ENCODE data around the gene DNAJC12. TPM values are rescaled to one million over a fixed set of nuclear protein-coding genes. Genes with fewer than 3 reads are reported as not detected.
A peak's percentile ranks its signal among the peaks of the same experiment; 100 is the strongest.
"Not testable (repeated sequence)": the region's sequence is repeated elsewhere in the genome, so short reads cannot be mapped to it uniquely, and the experiment has no call there.

The DNAJC12 gene
- total RNA-seq, 1 donor from 2014 or later = 3.8 TPM

- peak overlapping the region; percentile 95 for H3K4me3 Mint-ChIP-seq
- no peak for TF ChIP-seq CTCF (conservative IDR thresholded peaks at IDR 0.05)
- DNase-seq (ENCODE audit: low read depth, low spot score) = peak; percentile 83
- H3K27me3 Mint-ChIP-seq (ENCODE audit: low read depth) = no peaks in the 10 kb centered on the region
- H3K36me3 Mint-ChIP-seq (ENCODE audit: low read depth) = no peaks in the 10 kb centered on the region
- peak overlapping the region; percentile 70 for H3K27ac Mint-ChIP-seq (ENCODE audit: unreplicated experiment)
- no peaks in the 10 kb centered on the region for H3K9me3 Mint-ChIP-seq
- peaks cover 10% of the 10 kb centered on the region for H3K4me1 Mint-ChIP-seq
These were observed 11.5 kb upstream of the DNAJC12 start for GRCh38 chr10:67849331-67850011.

- H3K4me3 Mint-ChIP-seq = no peak overlapping the region
These were observed 5.3 kb upstream of the DNAJC12 start for GRCh38 chr10:67843284-67843683.

GRCh38 chr10:67841737-67842136, 3.7 kb upstream of the DNAJC12 start:
- Mint-ChIP-seq H3K27ac (ENCODE audit: unreplicated experiment) (no peak overlapping the region), H3K27me3 (ENCODE audit: low read depth) (no peaks in the 10 kb centered on the region), H3K9me3 (peaks cover 5% of the 10 kb centered on the region), H3K36me3 (ENCODE audit: low read depth) (no peaks in the 10 kb centered on the region), H3K4me3 (no peak overlapping the region), H3K4me1 (peaks cover 6% of the 10 kb centered on the region)
- no peak for TF ChIP-seq CTCF (conservative IDR thresholded peaks at IDR 0.05)
- no peak for DNase-seq (ENCODE audit: low read depth, low spot score)

More at GRCh38 chr10:67843284-67843683, 5.3 kb upstream of the DNAJC12 start:
- peaks cover 5% of the 10 kb centered on the region for H3K9me3 Mint-ChIP-seq
- no peak overlapping the region for H3K27ac Mint-ChIP-seq (ENCODE audit: unreplicated experiment)
- TF ChIP-seq CTCF (conservative IDR thresholded peaks at IDR 0.05) = no peak
- no peaks in the 10 kb centered on the region for H3K27me3 Mint-ChIP-seq (ENCODE audit: low read depth)
- DNase-seq (ENCODE audit: low read depth, low spot score) = no peak
- H3K4me1 Mint-ChIP-seq = no peaks in the 10 kb centered on the region
- no peaks in the 10 kb centered on the region for H3K36me3 Mint-ChIP-seq (ENCODE audit: low read depth)

- Mint-ChIP-seq H3K27ac (ENCODE audit: unreplicated experiment) (no peak overlapping the region), H3K4me1 (peaks cover 10% of the 10 kb centered on the region), H3K9me3 (peaks cover 5% of the 10 kb centered on the region), H3K27me3 (ENCODE audit: low read depth) (no peaks in the 10 kb centered on the region), H3K36me3 (ENCODE audit: low read depth) (no peaks in the 10 kb centered on the region), H3K4me3 (no peak overlapping the region)
- TF ChIP-seq CTCF (conservative IDR thresholded peaks at IDR 0.05) = no peak
- no peak for DNase-seq (ENCODE audit: low read depth, low spot score)
These were observed 2.0 kb upstream of the DNAJC12 start for GRCh38 chr10:67839951-67840350.

- not testable (repeated sequence) for H3K27ac Mint-ChIP-seq (ENCODE audit: unreplicated experiment); H3K9me3 Mint-ChIP-seq; H3K36me3 Mint-ChIP-seq (ENCODE audit: low read depth); H3K27me3 Mint-ChIP-seq (ENCODE audit: low read depth); DNase-seq (ENCODE audit: low read depth, low spot score); H3K4me3 Mint-ChIP-seq
- H3K4me1 Mint-ChIP-seq = peaks cover 10% of the 10 kb centered on the region
These were observed 1.5 kb upstream of the DNAJC12 start for GRCh38 chr10:67839511-67839910.

- peaks cover 2% of the 10 kb centered on the region for H3K9me3 Mint-ChIP-seq
- H3K4me1 Mint-ChIP-seq = peaks cover 10% of the 10 kb centered on the region
- DNase-seq (ENCODE audit: low read depth, low spot score) = no peak
- H3K36me3 Mint-ChIP-seq (ENCODE audit: low read depth) = no peaks in the 10 kb centered on the region
- no peak overlapping the region for H3K4me3 Mint-ChIP-seq
- no peak overlapping the region for H3K27ac Mint-ChIP-seq (ENCODE audit: unreplicated experiment)
- no peaks in the 10 kb centered on the region for H3K27me3 Mint-ChIP-seq (ENCODE audit: low read depth)
- no peak for TF ChIP-seq CTCF (conservative IDR thresholded peaks at IDR 0.05)
These were observed 1.0 kb downstream of the DNAJC12 start for GRCh38 chr10:67836972-67837371.
